ENCODE data around the gene UPK1A.

UPK1A gene

GRCh38 chr19:35666251-35666913 lies at the start of gene UPK1A:
UPK1A (plus strand) TSS chr19:35666517; CDS start chr19:35666813, 296 bp downstream.
- DNase-seq (ENCODE audit: low read depth) = no peak
- TF ChIP-seq MYC (IDR thresholded peaks at IDR 0.05; ENCODE audit: low read depth, low read length) (no peak), CTCF (IDR thresholded peaks at IDR 0.05; ENCODE audit: low read depth, low read length) (no peak), MAX (IDR thresholded peaks at IDR 0.05; ENCODE audit: low read depth, low read length) (no peak), POLR2A (IDR thresholded peaks at IDR 0.05; ENCODE audit: extremely low read depth, insufficient read length) (no peak)
- no peak within 1 kb of the TSS for H3K4me3 ChIP-seq (ENCODE audit: low read depth, low read length)

- TF ChIP-seq POLR2A (IDR thresholded peaks at IDR 0.05; ENCODE audit: extremely low read depth, insufficient read length) (no peak), CTCF (IDR thresholded peaks at IDR 0.05; ENCODE audit: low read depth, low read length) (no peak), MAX (IDR thresholded peaks at IDR 0.05; ENCODE audit: low read depth, low read length) (no peak), MYC (IDR thresholded peaks at IDR 0.05; ENCODE audit: low read depth, low read length) (no peak)
- no peak overlapping the region for H3K4me3 ChIP-seq (ENCODE audit: low read depth, low read length)
- no peak for DNase-seq (ENCODE audit: low read depth)
These were observed 47.5 kb upstream of the UPK1A start for GRCh38 chr19:35618857-35619256.

DNA sequence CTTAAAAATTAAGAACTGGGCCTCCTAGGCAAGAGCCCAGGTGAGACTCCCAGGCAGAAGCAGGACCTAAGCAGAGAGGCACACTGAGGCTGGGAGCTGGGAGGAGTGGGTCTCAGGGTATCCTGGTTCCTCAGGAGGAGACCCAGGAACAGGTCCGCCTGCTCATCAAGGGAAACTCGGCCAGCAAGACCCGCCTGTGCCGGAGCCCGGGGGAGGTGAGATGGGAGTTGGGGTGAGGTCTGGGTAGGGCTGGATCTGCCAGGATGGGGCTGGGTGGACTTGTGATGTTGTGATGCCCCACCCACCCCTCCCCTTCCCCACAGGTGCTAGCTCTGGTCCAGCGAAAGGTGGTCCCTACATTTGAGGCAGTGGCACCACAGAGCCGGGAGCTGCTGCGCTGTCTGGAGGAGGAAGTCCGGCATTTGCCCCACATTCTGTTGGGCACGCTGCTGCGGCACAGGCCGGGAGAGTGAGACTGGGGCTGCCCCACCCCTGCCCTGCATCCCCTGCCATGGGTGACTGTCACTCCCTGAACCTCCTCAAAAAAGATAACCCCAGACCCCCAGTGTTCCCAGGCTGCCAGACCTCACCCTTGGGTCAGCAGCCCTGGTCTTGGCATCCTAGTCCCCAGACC lies 46.9 kb upstream of the UPK1A start:
- no peak for TF ChIP-seq POLR2A (IDR thresholded peaks at IDR 0.05; ENCODE audit: extremely low read depth, insufficient read length)
- no peak for TF ChIP-seq CTCF (IDR thresholded peaks at IDR 0.05; ENCODE audit: low read depth, low read length)
- no peak for TF ChIP-seq MYC (IDR thresholded peaks at IDR 0.05; ENCODE audit: low read depth, low read length)
- no peak for TF ChIP-seq MAX (IDR thresholded peaks at IDR 0.05; ENCODE audit: low read depth, low read length)
- H3K4me3 ChIP-seq (ENCODE audit: low read depth, low read length) = no peak overlapping the region
- DNase-seq (ENCODE audit: low read depth) = no peak

DNA sequence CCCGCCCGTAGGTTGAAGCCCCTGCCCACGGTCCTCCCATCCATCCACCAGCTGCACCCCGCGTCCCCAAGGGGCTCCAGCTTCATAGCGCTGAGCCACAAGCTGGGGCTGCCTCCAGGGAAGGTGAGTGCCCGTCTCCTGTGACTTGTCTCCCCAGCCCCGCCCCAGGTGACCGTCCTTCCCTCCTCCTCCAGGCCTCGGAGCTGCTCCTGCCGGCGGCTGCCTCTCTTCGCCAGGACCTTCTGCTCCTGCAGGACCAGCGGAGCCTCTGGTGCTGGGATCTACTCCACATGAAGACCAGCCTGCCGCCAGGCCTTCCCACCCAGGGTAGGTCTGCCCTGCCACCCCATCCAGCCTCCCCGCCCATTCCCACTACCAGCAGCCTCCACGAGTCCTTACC lies 46.3 kb upstream of the UPK1A start:
- TF ChIP-seq POLR2A (IDR thresholded peaks at IDR 0.05; ENCODE audit: extremely low read depth, insufficient read length) (no peak), CTCF (IDR thresholded peaks at IDR 0.05; ENCODE audit: low read depth, low read length) (no peak), MAX (IDR thresholded peaks at IDR 0.05; ENCODE audit: low read depth, low read length) (no peak), MYC (IDR thresholded peaks at IDR 0.05; ENCODE audit: low read depth, low read length) (no peak)
- no peak for DNase-seq (ENCODE audit: low read depth)
- no peak overlapping the region for H3K4me3 ChIP-seq (ENCODE audit: low read depth, low read length)

DNA sequence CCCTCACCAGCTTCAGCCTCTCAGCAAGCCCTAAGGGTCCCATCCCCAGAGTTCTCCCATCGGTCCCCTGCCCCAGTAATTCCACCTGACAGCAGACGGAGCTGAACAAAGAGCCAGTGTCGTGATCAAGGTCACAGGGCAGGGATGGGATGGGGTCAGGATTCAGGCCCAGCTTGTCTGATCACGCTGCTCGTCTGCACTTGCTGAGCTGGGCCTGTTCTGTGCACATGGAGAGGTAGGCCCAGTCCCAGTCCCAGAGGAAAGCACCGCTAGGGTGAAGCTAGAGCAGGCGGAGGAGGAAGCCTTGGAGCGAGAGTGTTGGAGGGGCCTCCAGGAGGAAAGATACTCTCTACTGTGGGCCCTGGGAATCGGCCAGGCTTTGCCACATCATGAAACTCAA lies 44.6 kb upstream of the UPK1A start:
- no peak for DNase-seq (ENCODE audit: low read depth)
- TF ChIP-seq MYC (IDR thresholded peaks at IDR 0.05; ENCODE audit: low read depth, low read length) (no peak), POLR2A (IDR thresholded peaks at IDR 0.05; ENCODE audit: extremely low read depth, insufficient read length) (no peak), CTCF (IDR thresholded peaks at IDR 0.05; ENCODE audit: low read depth, low read length) (no peak), MAX (IDR thresholded peaks at IDR 0.05; ENCODE audit: low read depth, low read length) (no peak)
- H3K4me3 ChIP-seq (ENCODE audit: low read depth, low read length) = no peak overlapping the region

Data from NB4 (cell line).